HG02885 (cell line): Measurements from ENCODE around the gene ADGRD1.

Source experiments
- ATAC-seq: cut with Tn5 transposase; IDR thresholded peaks from one replicate; pipeline ENCODE4 v1.9.1; 2021; ENCODE audit warnings: mild to moderate bottlenecking; ENCODE audit not compliant: unreplicated experiment, poor library complexity

Gene ADGRD1

GRCh38 chr12:131139363-131140068 is 185.8 kb downstream of the ADGRD1 start:
- no peak for ATAC-seq

GRCh38 chr12:131140069-131140435 is 186.3 kb downstream of the ADGRD1 start:
- no peak for ATAC-seq

GRCh38 chr12:131140697-131141096 is 187.0 kb downstream of the ADGRD1 start:
- ATAC-seq, result no peak

- ATAC-seq, result no peak
Measured at GRCh38 chr12:131141514-131141913, 187.8 kb downstream of the ADGRD1 start.

- ATAC-seq, result no peak
Measured at GRCh38 chr12:131142891-131143657, 189.4 kb downstream of the ADGRD1 start.

- ATAC-seq, result no peak
Measured at GRCh38 chr12:131146173-131146675, 192.5 kb downstream of the ADGRD1 start.

- ATAC-seq, result no peak
Measured at GRCh38 chr12:131147293-131147692, 193.6 kb downstream of the ADGRD1 start.

- no peak for ATAC-seq
Measured at GRCh38 chr12:131147894-131148293, 194.2 kb downstream of the ADGRD1 start.

GRCh38 chr12:131151558-131152345 is 198.0 kb downstream of the ADGRD1 start:
- ATAC-seq, result no peak

GRCh38 chr12:131152587-131152986 is 198.9 kb downstream of the ADGRD1 start:
- no peak for ATAC-seq

- no peak for ATAC-seq
Measured at GRCh38 chr12:131153016-131153415, 199.3 kb downstream of the ADGRD1 start.

GRCh38 chr12:131153956-131154355 is 200.2 kb downstream of the ADGRD1 start:
- ATAC-seq, result no peak

GRCh38 chr12:131155131-131155530 is 201.4 kb downstream of the ADGRD1 start:
- no peak for ATAC-seq

- no peak for ATAC-seq
Measured at GRCh38 chr12:131157743-131158142, 204.0 kb downstream of the ADGRD1 start.

GRCh38 chr12:131159660-131160059 is 206.0 kb downstream of the ADGRD1 start:
- ATAC-seq, result no peak

- no peak for ATAC-seq
Measured at GRCh38 chr12:131162113-131162512, 208.4 kb downstream of the ADGRD1 start.

- no peak for ATAC-seq
Measured at GRCh38 chr12:131163189-131163738, 209.6 kb downstream of the ADGRD1 start.

- ATAC-seq, result no peak
Measured at GRCh38 chr12:131164096-131164872, 210.6 kb downstream of the ADGRD1 start.

- ATAC-seq, result no peak
Measured at GRCh38 chr12:131166717-131167116, 213.0 kb downstream of the ADGRD1 start.

- no peak for ATAC-seq
Measured at GRCh38 chr12:131167334-131167733, 213.6 kb downstream of the ADGRD1 start.
